CD14-positive monocyte (primary cell): ENCODE results near the gene OPTC. TPM values are rescaled to one million over a fixed set of nuclear protein-coding genes. Genes with fewer than 3 reads are reported as not detected.
"Not testable (repeated sequence)": the region's sequence is repeated elsewhere in the genome, so short reads cannot be mapped to it uniquely, and the experiment has no call there.

Experiments used
- DNase-seq, 3 donors: peaks; one replicate each; pipeline ENCODE4 v3.0.0-alpha.2; 2011 to 2022
- H2AFZ ChIP-seq: 2 replicates; pipeline ENCODE4 v1.6.0; 2012; ENCODE audit warnings: mild to moderate bottlenecking, low read depth, low read length, inconsistent platforms; ENCODE audit not compliant: insufficient read depth, poor library complexity, severe bottlenecking
- H3K27ac ChIP-seq, 2 donors: 1 replicate in 1 of 2; 2 replicates in 1 of 2; pipeline ENCODE4 v1.5.1; 2012 to 2013; ENCODE audit warnings: low read length in 2 of 2, control low read depth in 1 of 2, inconsistent platforms in 1 of 2, low read depth in 1 of 2, mild to moderate bottlenecking in 1 of 2
- H3K27me3 ChIP-seq, 2 donors: one replicate each; pipeline versions ENCODE4 v1.6.0 to v1.6.1; 2011 to 2013; ENCODE audit warnings: low read length in 2 of 2; ENCODE audit not compliant: control insufficient read depth in 2 of 2, insufficient read depth in 2 of 2
- H3K36me3 ChIP-seq, 2 donors: replicated peaks in 1 of 2; 1 replicate in 1 of 2; 2 replicates in 1 of 2; pipeline versions ENCODE4 v1.5.1 to v1.6.1; 2012 to 2013; ENCODE audit warnings: low read length in 2 of 2, control low read depth in 1 of 2, inconsistent platforms in 1 of 2, mild to moderate bottlenecking in 1 of 2; ENCODE audit not compliant: insufficient read depth in 2 of 2, control insufficient read depth in 1 of 2
- H3K4me1 ChIP-seq, 2 donors: 1 replicate in 1 of 2; 2 replicates in 1 of 2; pipeline versions ENCODE4 v1.5.1 to v1.6.1; 2012 to 2013; ENCODE audit warnings: low read length in 2 of 2, control low read depth in 1 of 2, inconsistent platforms in 1 of 2, mild to moderate bottlenecking in 1 of 2, moderate library complexity in 1 of 2; ENCODE audit not compliant: insufficient read depth in 2 of 2, control insufficient read depth in 1 of 2
- H3K4me2 ChIP-seq: replicated peaks from 2 replicates; pipeline ENCODE3; 2012; ENCODE audit warnings: low read length, moderate library complexity, mild to moderate bottlenecking; ENCODE audit not compliant: poor library complexity, severe bottlenecking; ENCODE audit errors: extremely low read depth
- H3K4me3 ChIP-seq, 3 experiments: fragments of 200-600 bp in 1 of 3; sonication (generic) in 1 of 3; replicated peaks in 1 of 3; 1 replicate in 2 of 3; 2 replicates in 1 of 3; pipeline ENCODE4 v1.5.1; 2011 to 2013; ENCODE audit warnings: low read length in 3 of 3, mild to moderate bottlenecking in 3 of 3, control low read depth in 2 of 3, low read depth in 2 of 3, inconsistent platforms in 1 of 3, moderate library complexity in 1 of 3
- H3K79me2 ChIP-seq: 2 replicates; pipeline ENCODE4 v1.6.0; 2012; ENCODE audit warnings: mild to moderate bottlenecking, control low read depth, inconsistent platforms, low read length, moderate library complexity; ENCODE audit not compliant: insufficient read depth
- H3K9ac ChIP-seq: 2 replicates; pipeline ENCODE4 v1.6.0; 2017; ENCODE audit warnings: low read length, mild to moderate bottlenecking; ENCODE audit not compliant: insufficient read depth, poor library complexity, severe bottlenecking
- H3K9me3 ChIP-seq, 2 donors: replicated peaks in 1 of 2; 1 replicate in 1 of 2; 2 replicates in 1 of 2; pipeline versions ENCODE4 v1.5.1 to v1.6.1; 2012 to 2013; ENCODE audit warnings: low read length in 2 of 2, control low read depth in 1 of 2; ENCODE audit not compliant: control insufficient read depth in 1 of 2, insufficient read depth in 1 of 2
- H4K20me1 ChIP-seq: 2 replicates; pipeline ENCODE4 v1.6.0; 2012; ENCODE audit warnings: mild to moderate bottlenecking, low read length, control low read depth, moderate library complexity; ENCODE audit not compliant: insufficient read depth
- H3K27ac Mint-ChIP-seq, 7 donors: one replicate each; pipeline ENCODE4 v1.8.0; 2020; ENCODE audit warnings: mild to moderate bottlenecking in 7 of 7, mixed read lengths in 7 of 7, moderate library complexity in 6 of 7, inconsistent platforms in 2 of 7
- H3K27me3 Mint-ChIP-seq, 3 donors: one replicate each; pipeline ENCODE4 v1.8.0; 2021 to 2022; ENCODE audit warnings: low read depth in 3 of 3, mild to moderate bottlenecking in 3 of 3, mixed read lengths in 3 of 3, moderate library complexity in 3 of 3, inconsistent platforms in 1 of 3
- H3K36me3 Mint-ChIP-seq, 2 donors: one replicate each; pipeline ENCODE4 v1.8.0; 2020; ENCODE audit warnings: mixed read lengths in 2 of 2, inconsistent platforms in 1 of 2, mild to moderate bottlenecking in 1 of 2
- H3K4me1 Mint-ChIP-seq: one replicate; pipeline ENCODE4 v1.8.0; 2020; ENCODE audit warnings: mild to moderate bottlenecking, mixed read lengths
- H3K4me3 Mint-ChIP-seq, 2 donors: one replicate each; pipeline ENCODE4 v1.8.0; 2020; ENCODE audit warnings: mild to moderate bottlenecking in 2 of 2, mixed read lengths in 2 of 2, moderate library complexity in 1 of 2
- H3K9me3 Mint-ChIP-seq, 7 donors: one replicate each; pipeline ENCODE4 v1.8.0; 2020 to 2022; ENCODE audit warnings: mixed read lengths in 7 of 7, mild to moderate bottlenecking in 6 of 7, moderate library complexity in 6 of 7, inconsistent platforms in 2 of 7
- CTCF ChIP-seq: fragments of 200-600 bp; IDR thresholded peaks from one replicate; pipeline ENCODE4 v1.8.0; 2022; ENCODE audit warnings: antibody characterized with exemption, mild to moderate bottlenecking
- WGBS: methylation state at CpG from one replicate; pipeline ENCODE4 v1.1.5; 2013; ENCODE audit warnings: missing lambda C conversion rate; ENCODE audit not compliant: insufficient coverage; 5-methylcytosine and 5-hydroxymethylcytosine counted together
- intact Hi-C, 2 donors: fragments of 100-400 bp; cut with micrococcal nuclease; formaldehyde crosslinking; loops; one replicate each; pipeline versions ENCODE4 v1.15.0 to v1.15.1; 2023
- polyA plus RNA-seq, 3 donors: library from polyadenylated mRNA; depleted of rRNA in 1 of 3; unstranded in 2 of 3; stranded (reverse) in 1 of 3; fragments of 300-500 nt in 2 of 3; fragments of >200 nt in 1 of 3; fragmentation: Illumina TruSeq in 2 of 3; gene quantifications; 1 replicate in 2 of 3; 2 replicates in 1 of 3; pipeline ENCODE4 v1.2.3, GENCODE V29; 2012 to 2021

Gene OPTC
- polyA plus RNA-seq, 3 donors = not detected

GRCh38 chr1:203516906-203517305 is 23.0 kb downstream of the OPTC start:
- Mint-ChIP-seq H3K9me3 (peaks cover 0 to 1% (median 0%) of the 10 kb centered on the region in 7 donors), H3K27me3 (peaks cover 1 to 10% (median 2%) of the 10 kb centered on the region in 3 donors), H3K4me1 (peaks cover 38% of the 10 kb centered on the region), H3K36me3 (no peaks in the 10 kb centered on the region), H3K4me3 (no peak overlapping the region), H3K27ac (no peak overlapping the region)
- Histone ChIP-seq H3K4me3 (no peak overlapping the region), H4K20me1 (no peaks in the 10 kb centered on the region), H3K27me3 (no peaks in the 10 kb centered on the region), H2AFZ (no peak overlapping the region), H3K4me2 (no peak overlapping the region), H3K4me1 (peaks cover 19 to 21% of the 10 kb centered on the region in 2 donors), H3K79me2 (no peaks in the 10 kb centered on the region), H3K36me3 (no peaks in the 10 kb centered on the region), H3K9ac (no peak overlapping the region), H3K9me3 (no peaks in the 10 kb centered on the region), H3K27ac (no peak overlapping the region)
- intact Hi-C loops = no loop called here
- no peak for TF ChIP-seq CTCF
- DNase-seq = no peak
- 61% methylated on average over 3 of the region's 5 CpGs for WGBS

GRCh38 chr1:203517426-203518110 is 23.6 kb downstream of the OPTC start:
- H3K4me1 Mint-ChIP-seq = peaks cover 32% of the 10 kb centered on the region
- WGBS = 95% methylated on average over 8 of the region's 11 CpGs
- DNase-seq = no peak

GRCh38 chr1:203518139-203518538 is 24.2 kb downstream of the OPTC start:
- H3K9ac ChIP-seq, H3K9me3 ChIP-seq, intact Hi-C loops, H3K27me3 ChIP-seq, H3K36me3 Mint-ChIP-seq, H3K4me2 ChIP-seq, H4K20me1 ChIP-seq, DNase-seq, H3K4me3 ChIP-seq, H2AFZ ChIP-seq, H3K27me3 Mint-ChIP-seq, H3K4me3 Mint-ChIP-seq, H3K36me3 ChIP-seq, H3K9me3 Mint-ChIP-seq, H3K27ac ChIP-seq, H3K79me2 ChIP-seq, H3K4me1 ChIP-seq: not testable (repeated sequence)
- H3K27ac Mint-ChIP-seq = peak overlapping the region in 1 of 7 donors; percentile 37
- H3K4me1 Mint-ChIP-seq = peaks cover 26% of the 10 kb centered on the region
- 88% methylated on average over 3 of the region's 4 CpGs for WGBS

More at GRCh38 chr1:203517426-203518110, 23.6 kb downstream of the OPTC start:
- H3K4me3 Mint-ChIP-seq = no peak overlapping the region
- no peak overlapping the region for H3K4me3 ChIP-seq
- peaks cover 1 to 7% (median 2%) of the 10 kb centered on the region in 3 donors for H3K27me3 Mint-ChIP-seq
- H3K27me3 ChIP-seq = no peaks in the 10 kb centered on the region
- peaks cover 13 to 15% of the 10 kb centered on the region in 2 donors for H3K4me1 ChIP-seq
- H3K9me3 Mint-ChIP-seq = peaks cover 0 to 1% (median 0%) of the 10 kb centered on the region in 7 donors
- no peak overlapping the region for H3K27ac ChIP-seq
- H3K36me3 ChIP-seq = no peaks in the 10 kb centered on the region
- no peak overlapping the region for H2AFZ ChIP-seq
- no peaks in the 10 kb centered on the region for H4K20me1 ChIP-seq
- intact Hi-C loops = no loop called here
- H3K27ac Mint-ChIP-seq = peak overlapping the region in 1 of 7 donors; percentile 78
- no peaks in the 10 kb centered on the region for H3K9me3 ChIP-seq
- no peak overlapping the region for H3K9ac ChIP-seq
- TF ChIP-seq CTCF = no peak
- no peak overlapping the region for H3K4me2 ChIP-seq
- no peaks in the 10 kb centered on the region for H3K79me2 ChIP-seq
- no peaks in the 10 kb centered on the region for H3K36me3 Mint-ChIP-seq
